ENCODE measurements around the gene GSTM3.
"Not testable (repeated sequence)": the region's sequence is repeated elsewhere in the genome, so short reads cannot be mapped to it uniquely, and the experiment has no call there.

GSTM3 gene

GRCh38 chr1:109761227-109762038 lies 20.6 kb upstream of the GSTM3 start:
- DNase-seq: no peak

DNA sequence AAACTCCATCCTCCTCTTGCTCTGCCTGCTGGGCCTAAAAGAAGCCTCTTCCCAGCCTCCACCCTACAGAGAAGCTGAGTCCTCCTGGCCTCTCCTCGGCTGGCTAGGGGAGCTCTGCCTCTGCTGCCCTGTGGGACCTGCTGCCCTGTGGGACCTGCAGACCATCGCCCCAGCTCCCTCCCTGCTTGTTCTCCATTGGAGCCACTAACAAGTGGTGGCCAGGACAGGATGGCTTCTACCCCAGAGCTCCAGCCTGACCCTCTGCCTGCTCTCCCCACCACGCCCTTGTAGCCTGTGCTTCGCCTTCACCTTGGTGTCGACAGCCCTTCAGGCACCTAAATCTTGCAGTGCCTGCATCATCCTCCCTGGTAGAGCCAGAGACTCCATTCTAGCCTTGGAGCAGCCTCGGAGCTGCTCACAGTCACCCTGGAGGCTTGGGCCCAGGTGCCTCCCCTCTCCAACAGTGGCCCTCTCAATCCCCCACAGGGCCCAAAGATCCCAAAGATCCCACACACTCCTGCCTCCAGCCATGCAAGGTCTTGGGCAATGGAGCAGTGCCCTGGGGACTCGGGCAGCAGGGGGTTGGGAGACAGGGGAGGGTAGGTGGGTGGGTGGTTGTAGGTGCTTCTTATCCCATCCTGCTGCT lies 19.9 kb upstream of the GSTM3 start:
- DNase-seq: no peak

- no peak for DNase-seq
Measured at GRCh38 chr1:109759513-109760334, 18.9 kb upstream of the GSTM3 start.

DNA sequence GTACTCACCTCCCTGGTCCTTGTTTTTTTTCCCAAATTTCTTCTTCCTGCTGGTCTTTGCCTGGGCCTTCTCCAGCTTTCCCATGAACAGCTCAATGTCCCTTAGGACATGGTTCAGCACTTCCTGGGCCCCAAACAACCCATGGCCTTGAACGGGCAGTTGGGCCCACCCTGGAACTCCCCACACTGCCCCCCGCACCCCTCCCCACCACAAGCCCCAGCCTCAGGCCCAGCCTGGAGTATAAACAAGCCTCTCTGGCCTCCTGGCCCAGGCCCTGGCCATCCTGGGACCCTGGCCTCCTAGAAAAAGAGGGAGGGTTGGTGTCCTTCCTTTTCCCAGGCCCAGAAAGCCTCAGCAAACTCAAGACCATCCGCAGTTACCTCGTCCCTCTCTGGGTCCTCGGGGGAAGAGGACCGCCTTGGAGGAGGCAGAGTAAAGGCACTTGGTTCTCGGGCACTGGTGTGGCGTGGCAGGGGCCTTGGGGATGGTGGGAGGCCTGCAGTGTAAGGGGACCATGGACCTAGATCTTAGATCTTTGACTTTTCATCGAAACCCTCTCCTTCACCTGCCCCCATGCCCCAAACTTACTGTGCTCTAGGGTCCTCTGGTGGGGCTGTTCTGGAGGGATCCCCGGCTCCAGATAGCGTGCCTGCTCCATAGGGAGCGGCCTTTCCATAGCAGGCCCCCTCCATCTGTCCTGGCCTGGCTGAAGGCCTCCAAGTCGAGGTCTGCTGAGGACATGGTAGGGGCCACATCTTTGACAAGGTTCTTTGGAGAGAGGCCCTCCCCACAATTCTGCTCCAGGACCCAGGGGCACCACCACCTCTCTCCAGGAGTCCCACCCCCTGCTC lies 17.3 kb upstream of the GSTM3 start:
- no peak for DNase-seq

- no peak for DNase-seq
Measured at GRCh38 chr1:109756848-109757521, 16.1 kb upstream of the GSTM3 start.

GRCh38 chr1:109756325-109756724 lies 15.5 kb upstream of the GSTM3 start:
- not testable (repeated sequence) for DNase-seq

DNA sequence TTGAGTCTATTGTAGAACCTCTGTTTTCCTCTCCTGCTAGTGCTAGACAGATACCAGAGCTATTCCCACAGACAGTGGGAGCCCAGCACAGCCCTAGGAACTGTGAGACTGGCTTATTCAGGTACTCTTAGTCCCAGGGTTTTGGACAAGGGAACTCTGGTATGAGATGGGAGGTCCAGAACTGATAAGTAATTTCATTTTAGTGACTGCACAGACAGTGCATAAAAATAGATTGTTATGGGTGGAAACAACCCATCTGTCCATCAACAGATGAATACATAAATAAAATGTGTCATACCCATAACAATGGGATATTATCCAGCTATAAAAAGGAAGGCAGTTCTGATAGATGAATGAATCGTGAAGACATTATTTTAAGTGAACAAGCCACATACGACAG lies 13.9 kb upstream of the GSTM3 start:
- no peak for DNase-seq

GRCh38 chr1:109751531-109752260 lies 10.9 kb upstream of the GSTM3 start:
- DNase-seq: no peak

- DNase-seq: no peak
Measured at GRCh38 chr1:109750920-109751319, 10.1 kb upstream of the GSTM3 start.

DNA sequence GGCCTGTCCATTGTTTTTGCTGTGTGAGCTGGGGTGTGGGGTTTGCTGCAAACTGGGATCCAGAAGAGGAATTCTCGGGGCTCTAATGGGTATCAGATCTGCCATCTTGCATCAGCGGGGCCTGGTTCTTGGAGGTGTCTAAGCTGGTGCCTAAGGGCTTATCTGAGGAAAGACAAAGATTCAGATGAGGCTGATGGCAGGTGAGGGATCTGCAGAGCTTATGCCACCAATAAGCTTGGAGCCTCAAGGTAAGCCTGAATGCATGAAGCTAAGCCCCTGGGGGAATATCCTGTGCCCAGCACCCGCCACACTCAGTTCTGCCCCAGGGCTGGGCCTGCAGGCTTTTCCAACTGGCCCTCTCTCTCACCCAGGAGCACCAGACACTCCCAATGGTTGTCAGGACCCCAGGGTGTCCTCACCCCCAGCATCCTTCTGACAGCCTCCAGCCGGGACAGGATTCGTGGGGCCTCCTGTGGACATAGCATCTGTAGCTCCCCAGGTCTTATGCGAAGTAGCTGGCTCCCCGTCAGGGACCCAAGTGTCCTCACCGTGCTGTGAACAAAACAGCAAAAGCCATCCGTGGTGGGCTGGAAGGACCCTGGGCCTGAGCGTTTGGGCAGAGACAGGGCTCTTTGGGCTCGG lies 9.5 kb upstream of the GSTM3 start:
- DNase-seq: no peak

DNA sequence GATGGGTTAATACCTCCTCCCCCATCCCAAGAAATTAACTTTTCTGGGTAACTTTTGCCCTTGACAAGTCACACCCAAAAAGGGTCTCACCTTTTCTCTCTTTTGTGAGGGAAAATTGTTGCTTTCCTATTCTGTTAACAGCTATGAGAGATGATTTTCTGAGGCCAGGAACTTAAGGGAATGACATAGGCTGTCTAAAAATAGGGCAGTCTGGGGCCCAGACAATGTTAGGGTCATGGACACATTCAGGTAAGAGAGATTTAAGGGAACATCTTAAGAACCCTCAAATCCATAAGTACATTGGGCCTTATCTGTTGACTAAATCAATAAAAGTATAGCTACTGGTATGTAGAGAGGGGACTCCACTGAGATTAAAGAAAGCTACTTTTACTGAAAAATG lies 8.4 kb upstream of the GSTM3 start:
- no peak for DNase-seq

DNA sequence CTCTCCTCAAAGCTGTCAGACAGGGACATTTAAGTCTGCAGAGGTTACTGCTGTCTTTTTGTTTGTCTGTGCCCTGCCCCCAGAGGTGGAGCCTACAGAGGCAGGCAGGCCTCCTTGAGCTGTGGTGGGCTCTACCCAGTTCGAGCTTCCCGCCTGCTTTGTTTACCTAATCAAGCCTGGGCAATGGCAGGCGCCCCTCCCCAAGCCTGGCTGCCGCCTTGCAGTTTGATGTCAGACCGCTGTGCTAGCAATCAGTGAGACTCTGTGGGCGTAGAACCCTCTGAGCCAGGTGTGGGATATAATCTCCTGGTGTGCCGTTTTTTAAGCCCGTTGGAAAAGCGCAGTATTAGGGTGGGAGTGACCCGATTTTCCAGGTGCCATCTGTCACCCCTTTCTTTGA lies 7.5 kb upstream of the GSTM3 start:
- not testable (repeated sequence) for DNase-seq

DNA sequence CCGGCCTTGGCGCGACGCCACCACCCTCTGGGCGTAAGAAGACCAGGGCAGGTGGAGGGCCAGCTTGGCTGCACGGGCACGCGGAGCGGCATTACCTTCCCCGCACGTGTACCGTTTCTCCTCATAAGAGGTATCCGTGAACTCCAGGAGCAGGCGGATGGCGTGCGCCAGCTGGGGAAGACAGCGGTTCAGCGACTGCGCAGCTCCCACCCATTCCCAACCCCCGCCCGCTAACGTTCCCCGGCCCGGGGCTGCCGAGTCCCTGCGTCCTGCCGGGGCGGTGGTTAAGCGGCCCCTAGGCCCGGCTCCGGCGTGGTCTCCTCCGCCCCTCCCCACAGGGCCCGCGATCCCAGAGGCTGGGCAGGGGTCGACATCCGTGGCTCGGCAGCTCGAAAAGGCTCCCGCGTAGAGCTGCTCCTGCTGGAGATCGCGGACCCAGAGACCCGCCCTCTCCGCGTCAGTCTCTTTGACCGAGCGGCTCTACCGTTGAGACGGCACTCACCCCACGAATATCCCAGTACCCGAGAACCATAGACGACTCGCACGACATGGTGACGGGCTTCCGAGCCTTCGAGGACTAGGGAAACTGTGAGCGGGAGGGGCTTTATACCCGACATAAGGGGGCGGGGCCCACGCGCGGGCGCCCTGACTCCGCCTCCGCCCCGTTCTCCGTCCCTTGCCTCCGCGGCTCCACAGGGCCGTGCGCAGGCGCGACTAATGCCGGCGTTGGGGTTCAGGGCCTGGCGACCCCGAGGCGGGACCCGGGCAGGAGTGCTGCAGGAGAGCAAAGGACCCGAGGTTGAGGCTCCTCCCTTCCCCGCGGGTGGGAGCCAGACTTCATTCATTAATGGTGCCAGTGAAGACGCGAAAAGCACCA lies 862 bp downstream of the GSTM3 start:
- DNase-seq: peak; percentile 79

- no peak for DNase-seq
Measured at GRCh38 chr1:109733236-109733870, 7.5 kb downstream of the GSTM3 start.

- DNase-seq: peak; percentile 15
Measured at GRCh38 chr1:109732390-109732881, 8.4 kb downstream of the GSTM3 start.

GRCh38 chr1:109730666-109731065 lies 10.2 kb downstream of the GSTM3 start:
- no peak for DNase-seq

GRCh38 chr1:109728870-109729269 lies 12.0 kb downstream of the GSTM3 start:
- no peak for DNase-seq

GRCh38 chr1:109726728-109727373 lies 14.0 kb downstream of the GSTM3 start:
- DNase-seq: no peak

GRCh38 chr1:109726007-109726406 lies 14.8 kb downstream of the GSTM3 start:
- no peak for DNase-seq

All from NCI-H1105 treated with DMSO at 0.1 percent for 48 hours (cell line).